ENCODE results near the gene EGFR.

- TF ChIP-seq CTCF (IDR thresholded peaks at IDR 0.05) (no peak), POLR2A (IDR thresholded peaks at IDR 0.05) (no peak)
Observed at GRCh38 chr7:55059021-55059420, 40.2 kb downstream of the EGFR start.

Data from heart left ventricle (tissue), 13 donors.